MG63 (cell line): Measurements from ENCODE around the gene ASB7. TPM values are rescaled to one million over a fixed set of nuclear protein-coding genes. Genes with fewer than 3 reads are reported as not detected.

Source experiments
- DNase-seq: peaks from one replicate; pipeline ENCODE4 v3.0.0-alpha.2; 2020
- H3K27me3 ChIP-seq: fragments of 250-450 bp; sonication (Bioruptor Pico); 2 replicates; pipeline ENCODE4 v1.5.1; 2020; ENCODE audit warnings: mild to moderate bottlenecking, moderate library complexity
- H3K36me3 ChIP-seq: fragments of 250-450 bp; sonication (Bioruptor Pico); 2 replicates; pipeline ENCODE4 v1.5.1; 2020; ENCODE audit warnings: mild to moderate bottlenecking, moderate library complexity
- H3K4me3 ChIP-seq: fragments of 250-450 bp; sonication (Bioruptor Pico); 2 replicates; pipeline ENCODE4 v1.5.1; 2020; ENCODE audit warnings: mild to moderate bottlenecking, moderate library complexity
- H3K9me3 ChIP-seq: fragments of 250-450 bp; sonication (Bioruptor Pico); 2 replicates; pipeline ENCODE4 v1.5.1; 2020; ENCODE audit warnings: mild to moderate bottlenecking, moderate library complexity
- total RNA-seq: library from RNA; depleted of rRNA; stranded (reverse); fragments of >200 nt; shearing (Covaris generic); gene quantifications from 2 replicates; pipeline ENCODE4 v1.2.3, GENCODE V29; 2014; ENCODE audit warnings: low replicate concordance

ASB7 gene
- total RNA-seq, 1 experiment from 2014 or later = 12.8 TPM

GRCh38 chr15:100628746-100629145, 26.4 kb downstream of the ASB7 start:
- Histone ChIP-seq H3K27me3 (no peaks in the 10 kb centered on the region), H3K4me3 (no peak overlapping the region), H3K36me3 (peaks cover 16% of the 10 kb centered on the region), H3K9me3 (no peaks in the 10 kb centered on the region)
- DNase-seq = no peak

DNA sequence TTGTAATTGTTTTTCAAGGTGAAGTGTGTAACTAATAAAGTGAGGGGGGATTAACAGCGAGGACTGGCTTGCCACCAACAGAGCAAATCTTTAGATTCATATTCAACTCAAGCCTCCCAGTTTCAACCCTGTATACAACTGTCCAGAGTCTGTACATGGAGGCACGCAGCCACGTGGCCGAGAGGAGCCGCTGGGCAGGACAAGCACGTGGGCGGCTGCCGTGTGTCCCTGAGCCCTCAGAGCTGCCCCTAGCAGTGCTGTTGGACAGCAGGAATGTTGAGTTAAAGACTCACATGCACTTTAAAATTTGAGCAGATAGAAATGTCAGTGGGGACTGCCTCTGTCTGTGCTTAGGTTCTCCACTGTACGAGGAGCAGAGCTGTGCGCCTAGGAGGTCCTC, 29.4 kb downstream of the ASB7 start:
- peaks cover 16% of the 10 kb centered on the region for H3K36me3 ChIP-seq
- no peaks in the 10 kb centered on the region for H3K27me3 ChIP-seq
- DNase-seq = no peak
- H3K4me3 ChIP-seq = no peak overlapping the region
- H3K9me3 ChIP-seq = no peaks in the 10 kb centered on the region

GRCh38 chr15:100633763-100634075, 31.3 kb downstream of the ASB7 start:
- Histone ChIP-seq H3K36me3 (peaks cover 16% of the 10 kb centered on the region), H3K9me3 (no peaks in the 10 kb centered on the region), H3K27me3 (no peaks in the 10 kb centered on the region), H3K4me3 (no peak overlapping the region)
- no peak for DNase-seq

DNA sequence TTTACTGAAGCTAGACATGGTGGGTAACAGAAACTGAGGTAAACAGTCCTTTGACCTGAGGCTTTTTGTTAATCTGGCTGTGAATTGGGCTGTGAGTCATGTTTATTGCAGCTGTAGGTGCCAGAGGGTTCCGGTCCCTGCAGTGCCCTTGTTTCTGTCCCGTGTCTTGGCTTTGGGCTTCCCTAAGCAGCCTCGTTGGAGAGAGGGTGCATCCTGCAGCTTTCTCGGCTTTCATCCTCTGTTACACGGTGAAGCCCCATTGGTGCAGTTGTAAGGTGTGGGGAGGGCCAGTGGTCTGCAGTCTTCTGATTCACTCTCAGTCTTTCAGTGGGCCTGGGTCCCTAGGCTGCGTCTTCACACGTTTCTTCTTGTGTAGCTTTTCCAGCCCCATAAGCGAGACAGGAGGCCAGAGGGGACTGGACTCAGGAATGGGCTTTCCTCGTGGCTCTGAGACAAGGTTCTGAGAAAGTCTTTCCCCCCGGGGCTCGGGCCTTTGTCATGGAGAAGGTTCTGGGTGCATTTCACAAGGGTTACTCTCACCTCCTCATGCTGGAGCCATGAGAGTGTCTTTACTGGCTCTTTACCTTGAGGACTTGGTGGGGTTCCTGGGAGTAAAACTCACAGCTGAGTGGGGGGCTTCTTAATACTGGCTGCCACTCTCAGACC, 33.1 kb downstream of the ASB7 start:
- Histone ChIP-seq H3K27me3 (no peaks in the 10 kb centered on the region), H3K9me3 (no peaks in the 10 kb centered on the region), H3K4me3 (no peak overlapping the region), H3K36me3 (peaks cover 4% of the 10 kb centered on the region)
- no peak for DNase-seq

DNA sequence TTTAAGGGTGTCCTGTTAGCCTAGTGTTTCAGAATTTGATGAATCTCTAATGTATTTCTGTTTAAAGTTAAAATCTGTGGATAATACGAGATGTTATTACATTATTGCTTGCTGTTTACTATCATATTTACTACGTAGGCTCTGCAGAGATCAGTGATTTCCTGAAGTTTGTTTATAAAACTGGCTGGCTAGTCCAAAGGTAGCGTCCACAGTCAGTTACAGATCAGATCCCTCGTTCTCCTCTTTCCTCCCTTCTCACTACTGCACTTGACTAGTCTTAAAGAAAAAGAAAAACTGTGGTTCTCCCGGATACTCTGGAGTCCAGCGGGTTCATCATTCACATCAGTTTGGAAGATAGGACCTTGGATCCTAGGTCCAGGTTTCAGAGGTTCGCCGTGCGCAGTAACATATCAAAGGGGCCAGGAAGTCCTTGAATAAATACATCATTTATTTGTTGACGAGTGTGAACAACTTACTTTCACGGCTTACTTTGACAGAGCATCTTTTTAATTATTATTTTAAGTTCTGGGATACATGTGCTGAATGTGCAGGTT, 35.9 kb downstream of the ASB7 start:
- H3K4me3 ChIP-seq = no peak overlapping the region
- no peaks in the 10 kb centered on the region for H3K27me3 ChIP-seq
- DNase-seq = no peak
- no peaks in the 10 kb centered on the region for H3K9me3 ChIP-seq
- H3K36me3 ChIP-seq = no peaks in the 10 kb centered on the region; the same call in 1 of the 2 replicates

GRCh38 chr15:100642213-100642949, 40.0 kb downstream of the ASB7 start:
- Histone ChIP-seq H3K36me3 (no peaks in the 10 kb centered on the region; the same call in 1 of the 2 replicates), H3K9me3 (no peaks in the 10 kb centered on the region), H3K4me3 (no peak overlapping the region), H3K27me3 (no peaks in the 10 kb centered on the region)
- no peak for DNase-seq

GRCh38 chr15:100642950-100643338, 40.6 kb downstream of the ASB7 start:
- H3K4me3 ChIP-seq = no peak overlapping the region
- H3K9me3 ChIP-seq = no peaks in the 10 kb centered on the region
- no peaks in the 10 kb centered on the region for H3K27me3 ChIP-seq
- DNase-seq = no peak
- H3K36me3 ChIP-seq = no peaks in the 10 kb centered on the region; the same call in 1 of the 2 replicates

- DNase-seq = no peak
- Histone ChIP-seq H3K9me3 (no peaks in the 10 kb centered on the region), H3K36me3 (no peaks in the 10 kb centered on the region; the same call in 1 of the 2 replicates), H3K4me3 (no peak overlapping the region), H3K27me3 (no peaks in the 10 kb centered on the region)
These were observed 43.3 kb downstream of the ASB7 start for GRCh38 chr15:100645671-100646070.

DNA sequence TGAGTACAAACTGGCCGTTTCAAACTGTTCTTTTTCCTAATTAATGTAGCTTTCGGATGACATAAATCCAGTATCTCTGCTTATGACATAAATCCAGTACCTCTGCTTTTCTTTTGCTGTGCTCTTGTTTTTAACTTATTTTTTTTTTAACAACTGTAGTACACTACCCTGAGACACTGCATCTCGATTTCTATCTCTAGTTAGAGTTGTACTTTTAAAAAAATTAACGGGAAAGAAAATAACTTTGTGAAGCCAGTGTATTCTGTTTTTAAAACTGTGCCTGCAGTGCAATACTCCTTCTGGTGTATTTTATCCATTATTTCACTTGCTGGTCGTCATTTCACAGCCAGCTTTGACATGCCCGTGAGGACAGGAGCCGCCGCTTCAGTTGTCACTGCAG, 46.6 kb downstream of the ASB7 start:
- no peaks in the 10 kb centered on the region; the same call in none of the 2 replicates for H3K36me3 ChIP-seq
- DNase-seq = no peak
- H3K9me3 ChIP-seq = no peaks in the 10 kb centered on the region
- H3K27me3 ChIP-seq = no peaks in the 10 kb centered on the region
- H3K4me3 ChIP-seq = no peak overlapping the region

GRCh38 chr15:100650685-100651084, 48.3 kb downstream of the ASB7 start:
- DNase-seq = no peak
- Histone ChIP-seq H3K27me3 (no peaks in the 10 kb centered on the region), H3K4me3 (no peak overlapping the region), H3K36me3 (no peaks in the 10 kb centered on the region; the same call in none of the 2 replicates), H3K9me3 (no peaks in the 10 kb centered on the region)

- Histone ChIP-seq H3K27me3 (no peaks in the 10 kb centered on the region), H3K36me3 (no peaks in the 10 kb centered on the region; the same call in none of the 2 replicates), H3K4me3 (no peak overlapping the region), H3K9me3 (no peaks in the 10 kb centered on the region)
- peak; percentile 46 for DNase-seq
These were observed 48.9 kb downstream of the ASB7 start for GRCh38 chr15:100651253-100651652.

- Histone ChIP-seq H3K36me3 (no peaks in the 10 kb centered on the region; the same call in none of the 2 replicates), H3K4me3 (no peak overlapping the region), H3K27me3 (no peaks in the 10 kb centered on the region), H3K9me3 (no peaks in the 10 kb centered on the region)
- DNase-seq = no peak
These were observed 49.7 kb downstream of the ASB7 start for GRCh38 chr15:100652116-100652515.

- no peaks in the 10 kb centered on the region for H3K27me3 ChIP-seq
- no peak overlapping the region for H3K4me3 ChIP-seq
- H3K9me3 ChIP-seq = no peaks in the 10 kb centered on the region
- no peaks in the 10 kb centered on the region; the same call in none of the 2 replicates for H3K36me3 ChIP-seq
- DNase-seq = no peak
These were observed 51.2 kb downstream of the ASB7 start for GRCh38 chr15:100653608-100654007.

DNA sequence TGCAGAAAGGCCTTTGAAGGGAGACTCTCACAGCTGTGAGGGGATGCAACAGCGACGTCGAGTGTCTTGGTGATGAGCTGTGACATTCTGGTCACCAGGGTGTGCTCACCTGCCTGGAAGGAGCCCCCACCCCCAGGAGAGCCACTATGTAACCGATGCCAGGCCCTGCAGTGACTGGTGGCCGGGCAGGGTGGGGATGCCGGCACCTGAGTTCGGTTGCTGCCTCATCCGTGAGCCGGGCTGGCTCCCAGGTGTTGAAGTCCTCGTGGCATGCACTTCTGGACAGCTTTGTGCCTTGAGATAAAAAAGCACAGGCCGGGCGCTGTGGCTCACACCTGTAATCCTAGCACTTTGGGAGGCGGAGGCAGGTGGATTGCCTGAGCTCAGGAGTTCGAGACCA, 56.5 kb downstream of the ASB7 start:
- no peaks in the 10 kb centered on the region for H3K27me3 ChIP-seq
- H3K4me3 ChIP-seq = no peak overlapping the region
- no peaks in the 10 kb centered on the region for H3K36me3 ChIP-seq
- no peak for DNase-seq
- H3K9me3 ChIP-seq = no peaks in the 10 kb centered on the region

DNA sequence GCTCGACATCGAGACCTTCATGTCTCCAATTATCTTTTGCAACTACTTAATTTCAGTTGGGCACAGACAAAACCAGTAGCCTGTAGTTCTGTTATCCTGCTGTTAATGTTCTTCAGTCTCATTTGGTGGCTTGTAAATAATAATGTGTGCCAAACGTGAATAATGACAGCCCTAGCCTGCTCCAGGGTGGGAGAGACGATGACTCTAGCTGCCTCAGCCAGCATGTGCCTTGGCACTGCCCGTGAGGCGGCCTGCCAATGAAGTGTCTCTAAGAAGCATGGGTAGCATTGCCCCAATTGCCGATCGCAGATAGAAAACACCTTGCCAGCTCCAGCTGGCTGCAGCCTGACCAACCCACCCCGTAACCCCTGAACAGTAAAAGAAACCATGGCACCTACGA, 58.8 kb downstream of the ASB7 start:
- Histone ChIP-seq H3K27me3 (no peaks in the 10 kb centered on the region), H3K36me3 (no peaks in the 10 kb centered on the region), H3K9me3 (no peaks in the 10 kb centered on the region), H3K4me3 (no peak overlapping the region)
- DNase-seq = peak; percentile 62

DNA sequence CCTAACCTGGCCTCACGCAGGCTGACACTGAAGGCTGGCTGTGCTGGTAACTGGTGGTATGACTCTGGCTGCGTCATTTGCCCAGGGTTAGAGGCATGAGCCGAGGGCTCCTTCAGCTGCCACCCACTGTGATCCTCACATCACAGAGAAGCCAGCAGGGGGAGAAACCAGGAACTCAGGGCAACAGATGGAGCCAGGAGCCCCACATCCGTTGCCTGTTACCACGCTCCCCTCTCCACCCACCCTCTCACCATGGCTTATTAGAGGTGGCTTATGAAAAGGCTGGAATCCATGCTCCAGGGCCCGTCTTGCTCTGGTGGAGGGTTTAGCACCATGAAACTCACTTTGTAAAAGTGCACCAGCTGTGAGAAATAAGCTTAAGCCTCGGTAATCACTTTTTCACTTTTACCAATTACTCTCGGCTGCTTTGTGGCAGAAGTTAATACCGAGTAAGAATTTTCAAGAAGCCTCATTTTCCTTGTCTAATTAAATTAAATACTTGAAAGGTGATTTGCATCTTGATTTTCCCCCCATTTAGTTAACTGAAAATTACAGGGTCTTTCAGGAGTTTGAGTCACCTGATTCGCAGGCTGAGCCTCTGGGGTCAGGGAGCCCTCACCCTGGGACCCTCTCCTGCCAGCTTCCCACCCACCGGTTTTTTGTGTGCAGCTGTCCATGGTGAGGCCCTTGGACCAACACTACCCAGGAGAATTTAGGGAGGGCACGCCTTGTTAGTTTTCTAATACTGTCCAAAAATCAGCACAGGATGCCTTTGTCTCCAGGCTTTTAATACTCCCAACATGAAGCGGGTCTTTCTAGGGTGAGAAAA, 60.9 kb downstream of the ASB7 start:
- DNase-seq = peak; percentile 17

DNA sequence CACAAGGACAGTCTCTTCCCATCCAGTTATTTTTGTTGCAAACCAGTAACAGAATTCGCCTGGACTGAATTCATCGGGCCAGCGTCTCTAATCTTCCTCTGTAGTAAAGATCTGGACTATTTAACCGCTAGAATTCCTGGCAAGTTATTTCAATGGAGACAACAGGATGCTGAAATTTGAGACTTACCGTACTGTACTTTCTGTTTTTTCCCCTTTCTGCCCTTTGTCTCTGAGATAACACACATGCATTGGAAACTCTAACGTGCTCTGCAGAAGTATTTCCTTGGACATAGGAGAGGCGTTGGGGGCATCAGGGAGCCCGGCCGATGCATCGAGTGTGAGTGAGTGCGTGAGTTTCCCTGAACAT, 61.5 kb downstream of the ASB7 start:
- no peaks in the 10 kb centered on the region for H3K36me3 ChIP-seq
- H3K4me3 ChIP-seq = no peak overlapping the region
- H3K9me3 ChIP-seq = no peaks in the 10 kb centered on the region
- no peak for DNase-seq
- no peaks in the 10 kb centered on the region for H3K27me3 ChIP-seq

More for the DNA sequence above, 60.9 kb downstream of the ASB7 start:
- H3K36me3 ChIP-seq = no peaks in the 10 kb centered on the region
- H3K4me3 ChIP-seq = no peak overlapping the region
- no peaks in the 10 kb centered on the region for H3K27me3 ChIP-seq
- H3K9me3 ChIP-seq = no peaks in the 10 kb centered on the region
